ENCODE measurements around the gene CDK2AP2.
A peak's percentile ranks its signal among the peaks of the same experiment; 100 is the strongest.
"Not testable (repeated sequence)": the region's sequence is repeated elsewhere in the genome, so short reads cannot be mapped to it uniquely, and the experiment has no call there.

The CDK2AP2 gene

GRCh38 chr11:67507864-67508485, at the start of gene CDK2AP2:
Gene CDK2AP2, minus strand, starts transcription at chr11:67508162. Its CDS starts 80 bp downstream, at chr11:67508082.
- DNase-seq (ENCODE audit: low read depth, low spot score): peak; percentile 98

- DNase-seq (ENCODE audit: low read depth, low spot score): no peak
Measured at GRCh38 chr11:67556244-67556643, 48.3 kb upstream of the CDK2AP2 start.

- DNase-seq (ENCODE audit: low read depth, low spot score): not testable (repeated sequence)
Measured at GRCh38 chr11:67551697-67552096, 43.7 kb upstream of the CDK2AP2 start.

GRCh38 chr11:67551127-67551526, 43.2 kb upstream of the CDK2AP2 start:
- no peak for DNase-seq (ENCODE audit: low read depth, low spot score)

- no peak for DNase-seq (ENCODE audit: low read depth, low spot score)
Measured at GRCh38 chr11:67548555-67549110, 40.7 kb upstream of the CDK2AP2 start.

- not testable (repeated sequence) for DNase-seq (ENCODE audit: low read depth, low spot score)
Measured at GRCh38 chr11:67548112-67548511, 40.1 kb upstream of the CDK2AP2 start.

- no peak for DNase-seq (ENCODE audit: low read depth, low spot score)
Measured at GRCh38 chr11:67545280-67545679, 37.3 kb upstream of the CDK2AP2 start.

GRCh38 chr11:67544616-67545242, 36.8 kb upstream of the CDK2AP2 start:
- DNase-seq (ENCODE audit: low read depth, low spot score): no peak

GRCh38 chr11:67543585-67543984, 35.6 kb upstream of the CDK2AP2 start:
- no peak for DNase-seq (ENCODE audit: low read depth, low spot score)

GRCh38 chr11:67542971-67543370, 35.0 kb upstream of the CDK2AP2 start:
- DNase-seq (ENCODE audit: low read depth, low spot score): no peak

- no peak for DNase-seq (ENCODE audit: low read depth, low spot score)
Measured at GRCh38 chr11:67542169-67542568, 34.2 kb upstream of the CDK2AP2 start.

GRCh38 chr11:67541198-67541597, 33.2 kb upstream of the CDK2AP2 start:
- no peak for DNase-seq (ENCODE audit: low read depth, low spot score)

- DNase-seq (ENCODE audit: low read depth, low spot score): no peak
Measured at GRCh38 chr11:67539550-67539949, 31.6 kb upstream of the CDK2AP2 start.

GRCh38 chr11:67538823-67539505, 31.0 kb upstream of the CDK2AP2 start:
- DNase-seq (ENCODE audit: low read depth, low spot score): no peak

- no peak for DNase-seq (ENCODE audit: low read depth, low spot score)
Measured at GRCh38 chr11:67538306-67538705, 30.3 kb upstream of the CDK2AP2 start.

GRCh38 chr11:67535561-67535960, 27.6 kb upstream of the CDK2AP2 start:
- DNase-seq (ENCODE audit: low read depth, low spot score): no peak

GRCh38 chr11:67534070-67534679, 26.2 kb upstream of the CDK2AP2 start:
- no peak for DNase-seq (ENCODE audit: low read depth, low spot score)

- no peak for DNase-seq (ENCODE audit: low read depth, low spot score)
Measured at GRCh38 chr11:67532889-67533288, 24.9 kb upstream of the CDK2AP2 start.

GRCh38 chr11:67530282-67530592, 22.3 kb upstream of the CDK2AP2 start:
- DNase-seq (ENCODE audit: low read depth, low spot score): no peak

- DNase-seq (ENCODE audit: low read depth, low spot score): no peak
Measured at GRCh38 chr11:67528376-67528775, 20.4 kb upstream of the CDK2AP2 start.

GRCh38 chr11:67525275-67525976, 17.5 kb upstream of the CDK2AP2 start:
- DNase-seq (ENCODE audit: low read depth, low spot score): no peak

- no peak for DNase-seq (ENCODE audit: low read depth, low spot score)
Measured at GRCh38 chr11:67524480-67524808, 16.5 kb upstream of the CDK2AP2 start.
